Glomerular visceral epithelial cell (primary cell): ENCODE measurements around the gene MRGPRG.
"Not testable (repeated sequence)": the region's sequence is repeated elsewhere in the genome, so short reads cannot be mapped to it uniquely, and the experiment has no call there.

ENCODE experiments used
- DNase-seq: peaks from one replicate; pipeline ENCODE4 v3.0.0-alpha.2; 2016; ENCODE audit errors: extremely low spot score

MRGPRG gene, protein sequence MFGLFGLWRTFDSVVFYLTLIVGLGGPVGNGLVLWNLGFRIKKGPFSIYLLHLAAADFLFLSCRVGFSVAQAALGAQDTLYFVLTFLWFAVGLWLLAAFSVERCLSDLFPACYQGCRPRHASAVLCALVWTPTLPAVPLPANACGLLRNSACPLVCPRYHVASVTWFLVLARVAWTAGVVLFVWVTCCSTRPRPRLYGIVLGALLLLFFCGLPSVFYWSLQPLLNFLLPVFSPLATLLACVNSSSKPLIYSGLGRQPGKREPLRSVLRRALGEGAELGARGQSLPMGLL

DNA sequence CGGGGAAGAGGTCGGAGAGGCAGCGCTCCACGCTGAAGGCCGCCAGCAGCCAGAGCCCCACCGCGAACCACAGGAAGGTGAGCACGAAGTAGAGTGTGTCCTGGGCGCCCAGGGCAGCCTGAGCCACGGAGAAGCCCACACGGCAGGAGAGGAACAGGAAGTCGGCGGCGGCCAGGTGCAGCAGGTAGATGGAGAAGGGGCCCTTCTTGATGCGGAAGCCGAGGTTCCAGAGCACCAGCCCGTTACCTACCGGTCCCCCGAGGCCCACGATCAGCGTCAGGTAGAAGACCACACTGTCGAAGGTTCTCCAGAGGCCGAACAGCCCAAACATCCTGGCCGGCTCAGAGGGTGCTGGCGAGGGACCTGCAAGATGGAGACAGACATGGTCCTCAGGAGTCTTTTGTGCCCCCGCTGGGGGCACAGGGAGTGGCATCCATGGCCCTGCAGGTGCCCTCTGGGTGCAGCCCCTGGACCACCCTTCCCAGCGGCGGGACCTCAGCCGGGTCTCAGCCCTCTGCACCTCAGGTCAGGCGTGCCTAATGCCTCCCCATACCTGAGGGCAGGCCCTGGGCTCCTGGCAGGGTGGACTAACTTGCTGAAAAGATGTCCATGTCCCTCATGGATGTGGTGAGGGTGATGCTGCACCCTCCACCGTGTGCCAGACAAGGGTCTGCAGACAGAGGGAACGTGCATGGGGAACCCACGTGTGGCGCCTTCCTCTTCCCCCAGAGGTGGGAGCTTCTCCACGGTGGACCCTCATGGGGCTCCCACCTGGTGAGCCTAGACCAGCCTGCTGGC lies at the start of gene MRGPRG:
Gene MRGPRG (minus strand): TSS at position 331 of the 798 bp plus-strand sequence. CDS start 0 bp downstream, at position 331.
- no peak for DNase-seq

DNA sequence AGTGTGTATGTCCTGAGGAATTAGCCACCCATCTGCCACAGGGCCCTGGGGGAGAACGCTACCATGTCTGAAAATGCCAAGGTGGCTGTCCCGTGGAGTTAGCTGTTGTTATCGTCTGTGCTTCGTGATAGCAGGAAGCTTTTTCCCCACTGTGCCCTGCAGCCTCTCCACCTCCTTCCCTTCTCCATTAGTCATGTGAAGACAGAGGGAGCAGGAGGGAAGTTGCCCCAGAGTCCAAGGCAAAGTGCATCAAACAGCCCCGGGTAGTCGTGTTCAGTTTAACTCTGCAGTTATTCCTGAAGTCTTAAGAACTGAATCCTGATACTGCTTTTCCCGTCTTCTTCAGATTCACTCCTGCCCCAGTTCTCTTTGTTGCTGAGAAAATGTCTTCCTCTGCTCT lies 43.9 kb upstream of the MRGPRG start:
- not testable (repeated sequence) for DNase-seq

DNA sequence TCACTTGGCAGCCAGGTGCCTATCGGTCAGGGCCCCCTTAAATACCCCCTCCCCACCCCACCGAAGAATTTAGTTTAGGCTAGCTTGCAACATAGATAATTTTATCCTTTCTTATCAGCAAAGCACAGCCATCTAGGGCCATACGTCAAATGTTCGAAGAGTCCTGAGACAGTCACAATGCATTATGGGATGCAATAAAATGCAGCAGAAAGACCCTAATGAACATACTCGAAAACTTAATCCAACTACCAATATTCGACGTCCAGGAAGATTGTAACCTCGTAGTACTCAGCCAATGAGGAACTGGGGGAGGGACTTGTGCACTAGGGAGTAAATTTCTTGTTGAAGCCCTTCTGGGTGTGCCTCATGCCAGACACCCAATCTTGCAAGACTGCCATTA lies 43.2 kb upstream of the MRGPRG start:
- DNase-seq: not testable (repeated sequence)

DNA sequence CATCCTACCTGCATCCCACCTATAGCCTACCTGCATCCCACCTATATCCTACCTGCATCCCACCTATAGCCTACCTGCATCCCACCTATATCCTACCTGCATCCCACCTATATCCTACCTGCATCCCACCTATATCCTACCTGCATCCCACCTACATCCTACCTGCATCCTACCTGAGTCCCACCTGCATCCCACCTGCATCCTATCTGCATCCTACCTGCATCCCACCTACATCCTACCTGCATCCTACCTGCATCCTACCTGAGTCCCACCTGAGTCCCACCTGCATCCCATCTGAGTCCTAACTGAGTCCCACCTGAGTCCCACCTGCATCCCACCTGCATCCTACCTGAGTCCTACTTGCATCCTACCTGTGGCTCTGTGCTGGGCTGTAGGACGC lies 38.9 kb upstream of the MRGPRG start:
- not testable (repeated sequence) for DNase-seq

DNA sequence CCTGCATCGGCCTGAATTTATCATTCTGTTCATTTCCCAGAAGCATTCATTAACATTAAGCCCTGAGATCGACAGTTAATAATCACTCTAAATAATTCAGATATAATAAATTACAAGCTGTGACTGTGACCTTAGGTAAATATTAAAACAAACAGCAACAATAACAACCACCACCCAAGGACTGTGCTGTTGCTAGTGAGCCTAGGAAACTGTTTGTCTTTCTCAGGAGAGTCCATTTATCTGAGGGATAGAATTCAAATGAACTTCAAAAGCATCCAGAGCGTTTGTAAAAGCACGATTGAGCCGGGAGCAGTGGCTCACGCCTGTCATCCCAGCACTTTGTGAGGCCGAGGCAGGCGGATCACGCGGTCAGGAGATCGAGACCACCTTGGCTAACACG lies 36.6 kb upstream of the MRGPRG start:
- DNase-seq: not testable (repeated sequence)

DNA sequence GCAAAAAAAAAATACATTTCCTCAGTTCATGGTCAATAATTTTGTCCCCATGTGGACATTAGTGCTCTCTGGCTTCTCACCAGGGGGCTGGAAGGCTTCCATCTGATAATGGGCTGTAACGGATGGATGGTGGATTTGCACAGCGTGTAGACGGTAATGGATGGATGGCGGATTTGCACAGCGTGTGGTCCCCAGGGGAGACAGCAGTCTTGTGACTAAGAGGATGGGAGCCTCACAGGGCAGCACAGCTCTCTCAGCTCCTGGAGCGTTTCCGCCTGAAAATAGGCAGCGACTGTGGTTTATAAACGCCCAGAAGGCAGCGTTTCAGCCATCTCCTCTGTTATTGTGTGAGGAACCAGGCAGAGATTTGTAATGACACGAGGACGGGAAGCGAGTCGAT lies 36.2 kb upstream of the MRGPRG start:
- DNase-seq: not testable (repeated sequence)

DNA sequence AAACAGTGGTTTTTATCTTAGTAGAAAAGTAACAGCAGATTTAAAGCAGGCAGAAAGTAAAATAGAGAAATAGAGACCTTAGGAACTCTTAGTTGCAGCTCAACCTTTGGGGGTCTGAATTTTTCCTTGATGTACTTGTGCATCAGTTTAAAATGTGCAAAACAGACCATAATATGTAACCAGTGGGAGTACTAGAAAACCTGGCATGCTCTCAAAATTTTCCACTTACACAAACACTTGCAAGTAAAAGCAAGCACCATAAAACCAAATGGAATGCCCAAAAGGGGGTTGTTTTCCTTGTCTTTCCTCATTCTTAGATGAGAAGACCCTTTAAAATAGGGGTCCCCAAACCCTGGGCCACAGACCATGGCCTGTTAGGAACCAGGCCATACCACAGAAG lies 26.5 kb upstream of the MRGPRG start:
- no peak for DNase-seq

DNA sequence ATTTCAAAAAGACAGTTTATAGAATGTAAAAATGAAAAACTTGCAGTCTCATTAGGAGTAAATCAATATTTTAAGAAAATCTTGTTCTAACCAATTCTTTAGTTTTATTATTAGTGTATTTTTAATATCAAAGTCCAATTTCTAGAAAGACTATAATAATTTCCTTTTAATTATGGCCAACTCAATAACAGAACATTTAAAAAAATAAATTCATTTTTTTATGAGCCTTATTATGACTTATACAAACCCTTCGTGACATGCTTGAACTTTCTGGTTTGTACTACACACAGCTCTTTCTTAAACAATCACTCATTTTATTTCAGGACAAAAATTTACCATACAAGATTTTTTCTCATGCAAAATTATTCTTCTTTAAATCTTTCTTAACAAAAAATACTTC lies 25.3 kb upstream of the MRGPRG start:
- DNase-seq: no peak

DNA sequence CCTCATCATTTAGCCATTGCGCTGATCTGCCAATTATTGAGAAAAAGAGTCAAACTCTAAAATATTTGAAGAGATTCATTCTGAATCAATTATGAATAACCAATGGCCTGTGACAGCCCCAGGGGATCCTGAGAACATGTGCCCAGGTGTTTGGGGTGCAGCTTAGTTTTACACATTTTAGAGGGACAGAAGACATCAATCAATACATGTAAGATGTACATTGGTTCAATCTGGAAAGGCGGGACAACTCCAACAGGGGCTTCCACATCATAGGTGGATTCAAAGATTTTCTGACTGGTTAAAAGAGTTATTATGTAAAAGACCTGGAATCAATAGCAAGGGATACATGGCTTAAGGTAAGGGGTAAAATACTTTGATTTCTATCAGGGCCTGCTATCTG lies 18.5 kb upstream of the MRGPRG start:
- no peak for DNase-seq

DNA sequence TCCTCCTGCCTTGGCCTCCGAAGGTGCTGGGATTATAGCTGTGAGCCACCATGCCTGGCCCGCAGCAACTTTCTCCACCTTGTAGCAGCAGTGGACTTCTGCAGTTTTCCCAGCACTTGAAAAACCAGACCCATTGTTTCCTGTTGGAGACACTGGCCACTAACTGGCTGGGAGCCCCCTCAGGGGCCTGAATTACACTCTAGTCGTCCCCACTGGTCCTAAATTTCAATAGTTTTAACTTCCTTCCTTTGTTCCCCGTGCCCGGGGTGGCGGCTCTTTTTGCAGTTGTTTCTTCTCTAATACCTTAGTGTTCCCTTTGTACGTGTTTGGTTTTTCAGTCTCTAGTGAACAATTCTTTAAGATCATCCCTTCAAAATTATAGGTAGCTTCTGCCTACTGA lies 16.2 kb upstream of the MRGPRG start:
- no peak for DNase-seq

DNA sequence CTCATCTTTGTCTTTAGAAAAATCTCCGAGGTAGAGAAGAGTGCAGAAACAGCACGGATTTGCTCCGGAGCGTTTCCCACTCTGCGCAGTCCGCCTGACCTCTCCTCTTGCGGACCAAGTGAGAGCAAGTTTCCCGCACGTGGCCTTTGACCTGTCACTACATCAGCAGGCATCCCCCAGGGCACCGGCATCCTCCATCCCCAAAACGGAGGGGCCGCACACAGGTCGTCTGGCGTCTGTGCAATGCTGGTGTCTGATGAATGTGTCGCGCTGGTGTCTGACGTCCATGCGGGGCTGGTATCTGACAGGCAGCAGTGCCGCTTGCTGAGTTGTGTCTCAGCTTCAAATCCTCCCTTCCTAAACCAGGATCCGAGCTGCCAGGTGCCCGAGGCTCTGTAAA lies 14.3 kb upstream of the MRGPRG start:
- DNase-seq: no peak

DNA sequence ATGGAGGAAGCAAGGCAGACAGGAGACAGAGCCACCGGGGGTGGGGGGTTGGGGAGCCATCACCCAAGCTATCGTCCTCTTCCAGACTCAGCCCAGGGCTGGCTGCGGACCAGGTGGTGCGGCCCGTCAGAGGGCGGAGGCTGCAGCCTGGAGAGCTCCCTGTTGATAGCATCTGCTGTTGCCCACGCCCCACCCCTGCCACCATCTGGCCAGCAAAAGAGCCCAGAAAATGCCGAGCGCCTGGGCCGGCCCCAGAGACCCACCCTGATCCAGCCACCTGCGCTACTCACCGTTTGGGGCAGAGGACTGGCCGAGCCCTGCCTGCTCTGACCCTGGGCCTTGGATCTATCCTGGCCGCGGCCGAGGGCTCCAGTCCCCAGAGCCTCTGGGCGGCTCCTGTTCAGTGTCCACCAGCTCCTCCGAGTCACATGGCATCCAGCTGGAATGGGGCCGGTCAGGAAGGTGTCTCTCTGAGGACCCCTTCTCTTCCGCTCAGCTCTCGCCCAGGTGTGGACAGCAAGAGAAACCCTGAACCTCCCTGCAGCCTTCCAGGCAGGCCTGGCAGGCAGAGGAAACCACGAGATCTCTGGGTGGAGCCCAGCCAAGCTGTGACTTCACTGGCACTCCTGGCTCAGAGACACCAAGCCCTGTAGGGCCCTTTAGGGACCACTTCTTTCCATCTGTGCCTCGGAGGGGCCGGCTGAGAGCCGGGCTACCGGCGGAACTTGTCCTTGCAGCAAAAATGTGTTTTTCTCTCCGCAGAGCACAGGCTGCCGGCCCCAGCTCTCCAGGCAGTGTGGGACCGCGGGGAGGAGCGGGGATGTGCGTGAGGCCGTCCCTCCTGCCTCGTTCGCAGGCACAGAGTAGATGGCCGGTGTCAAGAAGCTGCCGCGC lies 13.5 kb upstream of the MRGPRG start, which contains the start of gene MRGPRE:
Gene MRGPRE (minus strand): TSS at position 567 of the 894 bp plus-strand sequence. CDS start 3,618 bp downstream, outside the sequence.
- DNase-seq: no peak

DNA sequence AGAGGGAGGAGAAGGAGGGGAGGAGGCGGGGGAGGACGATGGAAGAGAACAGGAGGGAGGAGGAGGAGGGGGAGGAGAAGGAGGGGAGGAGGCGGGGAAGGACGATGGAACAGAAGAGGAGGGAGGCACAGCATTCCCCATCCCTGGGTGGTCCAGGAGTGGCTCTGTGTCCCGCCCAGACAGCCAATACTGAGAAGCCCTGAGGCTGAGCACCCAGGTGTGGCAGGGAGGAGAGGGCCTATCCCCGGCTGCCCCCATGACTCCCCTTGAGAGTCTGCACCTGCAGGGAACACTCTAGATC lies 12.9 kb upstream of the MRGPRG start:
- no peak for DNase-seq

DNA sequence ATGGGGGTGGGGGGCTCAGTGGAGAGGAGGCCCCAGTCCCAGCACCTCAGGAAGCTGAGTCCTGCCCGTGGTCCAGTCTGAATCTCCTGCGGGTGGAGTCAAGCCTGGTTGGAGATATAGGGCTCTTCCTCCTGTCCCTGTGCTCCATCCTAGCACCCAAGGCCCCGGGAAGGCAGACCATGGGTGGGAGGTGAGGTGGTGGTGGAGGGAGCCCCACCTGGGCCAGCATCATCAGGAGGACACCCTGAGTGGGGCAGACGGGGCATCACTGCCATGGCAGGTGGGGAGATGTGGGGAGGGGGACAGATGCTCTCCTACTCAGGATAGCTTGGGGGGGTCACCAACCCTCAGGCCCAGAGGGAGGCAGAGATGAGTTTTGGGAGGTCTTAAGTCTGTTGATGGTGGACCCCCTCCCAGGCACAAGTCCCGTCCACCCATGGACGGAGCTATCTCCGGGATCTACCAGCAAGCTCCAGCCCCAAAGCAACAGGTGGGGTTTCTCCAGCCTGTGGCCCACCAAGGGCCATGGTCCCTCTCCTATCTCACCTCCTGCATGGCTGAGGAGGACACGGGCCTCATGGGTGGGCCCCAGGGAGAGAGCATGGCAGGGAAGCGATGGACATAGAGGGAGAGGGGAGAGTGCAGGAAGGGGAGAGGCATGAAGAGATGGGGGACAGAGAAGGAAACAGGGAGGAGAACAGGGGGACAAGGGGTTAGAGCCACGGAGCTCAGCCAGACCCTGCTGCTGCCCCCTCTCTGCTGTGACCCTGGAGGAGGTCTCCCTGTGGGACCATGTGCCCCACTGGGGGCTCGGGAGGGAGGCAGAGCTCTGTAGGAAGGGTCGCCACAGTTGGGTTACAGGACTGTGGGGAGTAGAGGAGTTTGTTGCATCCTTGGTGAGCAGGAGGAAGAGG lies 12.3 kb upstream of the MRGPRG start:
- DNase-seq: no peak

DNA sequence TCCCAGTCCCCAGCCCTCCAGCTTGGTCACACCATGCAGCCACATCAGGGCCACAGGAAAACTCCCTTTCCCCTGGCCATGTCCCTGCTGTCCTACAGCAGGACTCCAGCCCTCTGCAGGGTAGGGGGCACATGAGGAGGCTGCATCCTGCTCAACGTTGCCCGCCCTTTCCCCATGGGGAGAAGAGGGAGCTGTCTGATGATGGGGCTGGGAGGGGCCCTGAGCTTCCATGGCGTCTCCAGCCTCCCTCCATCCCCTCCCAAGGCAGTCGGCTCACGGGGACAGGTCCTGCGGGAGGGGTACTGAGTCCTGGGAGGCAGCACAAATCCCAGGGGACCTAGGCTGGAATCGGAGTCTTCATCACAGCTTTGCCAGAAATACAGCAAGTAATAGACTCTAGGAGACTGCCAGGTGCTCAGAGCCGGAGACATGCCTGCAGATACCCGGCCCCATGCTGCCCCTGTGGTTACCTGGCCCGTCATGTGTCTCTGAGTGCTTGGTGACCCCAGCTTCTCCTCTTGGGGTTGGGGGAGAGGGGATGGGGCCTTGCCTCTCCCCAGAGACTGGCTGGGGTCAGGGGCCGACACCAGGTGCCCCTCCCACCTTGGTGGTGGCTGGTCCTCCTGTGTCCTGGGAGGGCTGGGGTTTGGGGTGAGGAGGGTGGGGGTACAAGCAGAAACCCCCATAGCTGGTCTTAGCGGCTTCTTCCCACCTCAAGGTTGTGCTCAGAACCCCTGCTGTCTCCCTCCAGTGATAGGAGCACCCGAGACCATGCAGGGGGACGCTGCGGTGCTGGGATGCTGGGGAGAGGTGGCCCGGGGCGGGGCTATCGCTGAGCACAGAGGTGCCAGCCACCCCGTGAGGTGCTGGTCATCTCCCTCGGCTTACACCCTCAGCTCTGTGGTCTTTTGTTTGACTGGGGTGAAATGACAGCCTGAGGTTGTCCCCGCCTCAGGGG lies 11.3 kb upstream of the MRGPRG start:
- DNase-seq: no peak

DNA sequence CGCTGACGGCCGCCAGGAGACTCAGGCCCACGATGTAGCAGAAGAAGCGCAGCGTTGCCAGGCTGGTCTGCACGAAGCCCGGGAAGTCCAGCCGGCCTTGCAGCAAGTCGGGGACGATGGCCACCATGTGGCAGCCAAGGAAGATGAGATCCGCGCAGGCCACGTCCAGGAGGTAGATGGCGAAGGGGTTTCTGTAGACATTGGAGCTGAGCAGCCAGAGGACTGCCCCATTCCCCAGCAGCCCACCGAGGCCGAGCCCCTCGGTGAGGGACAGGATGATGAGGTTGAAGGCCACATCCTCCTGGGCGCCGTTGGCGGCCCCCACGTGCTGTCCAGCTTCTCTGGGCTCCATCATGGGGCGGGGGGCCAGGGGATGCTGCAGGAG lies 9.8 kb upstream of the MRGPRG start:
- no peak for DNase-seq

DNA sequence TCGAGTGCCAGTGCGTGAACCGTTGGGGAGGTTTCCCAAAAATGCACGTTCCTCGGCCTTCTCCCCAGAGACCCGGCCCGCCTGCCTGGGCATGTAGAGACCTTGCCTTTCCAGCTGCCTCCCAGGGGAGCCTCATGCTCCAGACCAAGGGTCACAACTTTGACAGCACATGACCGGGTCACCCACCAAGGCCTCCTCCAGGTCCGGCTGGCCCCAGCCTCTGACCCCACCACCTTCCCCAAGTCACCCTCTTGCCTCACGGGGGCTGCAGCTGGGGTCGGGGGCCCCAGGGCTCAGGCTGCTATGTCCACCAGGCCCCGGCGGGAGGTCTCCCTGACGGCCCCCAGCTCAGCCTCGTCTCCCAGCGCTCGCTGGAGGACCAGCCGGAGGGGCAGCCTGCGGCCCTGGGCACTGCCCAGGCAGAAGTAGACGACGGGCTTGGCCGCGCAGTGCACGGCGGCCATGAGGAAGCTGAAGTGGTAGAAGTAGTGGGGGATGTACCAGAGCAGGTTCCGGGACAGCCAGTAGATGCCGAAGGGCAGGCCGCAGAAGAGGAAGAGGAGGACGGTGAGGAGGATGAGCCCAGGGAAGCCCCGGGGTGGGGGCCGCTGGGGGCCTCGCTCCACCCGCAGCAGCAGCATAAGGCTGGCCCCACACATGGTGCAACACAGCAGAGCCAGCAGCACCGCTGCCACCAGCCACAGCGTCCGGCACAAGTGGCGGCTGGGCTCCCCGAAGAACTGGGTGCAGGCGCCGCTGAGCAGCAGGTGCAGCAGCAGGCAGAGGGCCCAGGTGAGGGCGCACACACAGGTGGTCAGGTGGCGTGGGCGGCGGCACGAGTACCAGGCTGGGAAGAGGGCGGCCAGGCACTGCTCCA lies 9.2 kb upstream of the MRGPRG start:
- DNase-seq: no peak

DNA sequence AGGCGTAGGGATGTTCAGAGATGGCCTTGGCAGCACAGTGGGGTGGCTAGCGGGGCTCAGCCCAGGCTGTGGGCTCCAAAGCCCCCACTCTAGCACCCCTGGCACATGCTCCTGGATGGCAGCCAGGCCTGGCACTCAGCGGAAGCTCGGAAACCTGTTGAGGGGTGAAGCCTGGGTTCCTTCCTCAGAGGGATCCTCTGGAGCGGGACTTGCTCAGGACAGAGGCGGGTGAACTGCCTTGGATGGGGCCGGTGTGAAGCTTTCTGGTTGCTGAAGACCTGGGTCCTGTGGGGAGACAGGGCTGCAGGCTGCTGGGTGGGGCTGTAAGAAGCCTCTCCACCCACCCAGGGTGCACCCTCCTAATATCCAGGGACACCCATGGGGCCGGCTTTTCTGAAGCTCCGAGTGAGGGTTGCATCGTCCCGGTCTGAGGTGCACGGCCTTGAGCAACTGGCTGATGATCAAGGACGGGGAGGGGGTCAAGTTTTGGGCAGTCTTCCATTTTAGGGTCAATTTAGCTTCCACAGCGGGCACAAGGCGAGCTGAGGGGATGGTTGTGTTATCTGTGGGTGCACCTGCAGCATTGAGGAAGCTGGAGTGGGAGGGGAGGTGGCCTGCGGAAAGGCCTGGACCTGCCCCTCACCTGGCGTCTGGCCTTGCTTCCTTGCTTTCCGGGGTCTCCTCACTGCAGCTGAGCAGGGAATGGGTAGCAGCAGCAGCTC lies 8.4 kb upstream of the MRGPRG start:
- DNase-seq: no peak
